ENCODE data around the gene AP1G2. TPM values are rescaled to one million over a fixed set of nuclear protein-coding genes. Genes with fewer than 3 reads are reported as not detected.
A peak's percentile ranks its signal among the peaks of the same experiment; 100 is the strongest.

Gene AP1G2
- total and polyA plus RNA-seq, 2 of the 4 experiments (the other 2 are of a cell fraction) = 2.9 to 19.2 TPM

DNA sequence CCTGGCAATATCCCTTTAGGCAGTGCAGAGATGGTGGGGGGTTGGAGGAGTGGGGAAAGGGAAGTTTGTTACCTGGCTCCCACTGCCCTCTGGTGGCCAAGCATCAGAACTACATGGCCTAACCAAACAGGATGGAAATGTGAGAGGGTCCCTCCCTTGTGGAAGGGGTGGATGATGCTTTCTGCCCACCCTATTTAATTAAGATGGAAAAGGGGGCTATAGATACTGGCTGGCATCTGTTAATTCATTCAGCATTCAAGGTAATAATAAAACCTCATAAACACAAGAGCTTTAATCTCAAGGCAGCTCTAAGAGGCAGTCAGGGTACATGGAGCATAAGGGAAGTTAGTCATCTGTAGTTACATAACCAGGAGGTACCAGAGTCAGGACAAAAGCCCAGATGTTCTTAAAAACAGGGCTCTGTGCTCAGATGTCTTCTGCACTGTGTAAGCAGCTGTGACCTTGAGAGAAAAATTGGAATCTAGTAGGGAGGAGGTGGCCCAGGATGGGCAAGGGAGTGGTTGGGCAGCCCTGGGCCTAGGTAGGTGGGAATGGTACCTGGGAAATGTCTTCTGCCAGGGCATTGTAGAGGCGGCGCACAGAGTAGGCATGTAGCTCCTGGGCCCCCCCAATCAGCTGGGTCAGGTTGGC is 4.6 kb downstream of the AP1G2 start:
- TF ChIP-seq NFE2L2 (IDR thresholded peaks at IDR 0.05; ENCODE audit: low read depth, low read length) = no peak
- TF ChIP-seq MXI1 (IDR thresholded peaks at IDR 0.05; ENCODE audit: borderline replicate concordance, low read depth, low read length) = no peak
- no peak for TF ChIP-seq RFX5 (IDR thresholded peaks at IDR 0.05; ENCODE audit: low read depth, low read length)
- no peak for TF ChIP-seq CHD1 (IDR thresholded peaks at IDR 0.05; ENCODE audit: low read depth, low read length)
- TF ChIP-seq, protein P1, sequence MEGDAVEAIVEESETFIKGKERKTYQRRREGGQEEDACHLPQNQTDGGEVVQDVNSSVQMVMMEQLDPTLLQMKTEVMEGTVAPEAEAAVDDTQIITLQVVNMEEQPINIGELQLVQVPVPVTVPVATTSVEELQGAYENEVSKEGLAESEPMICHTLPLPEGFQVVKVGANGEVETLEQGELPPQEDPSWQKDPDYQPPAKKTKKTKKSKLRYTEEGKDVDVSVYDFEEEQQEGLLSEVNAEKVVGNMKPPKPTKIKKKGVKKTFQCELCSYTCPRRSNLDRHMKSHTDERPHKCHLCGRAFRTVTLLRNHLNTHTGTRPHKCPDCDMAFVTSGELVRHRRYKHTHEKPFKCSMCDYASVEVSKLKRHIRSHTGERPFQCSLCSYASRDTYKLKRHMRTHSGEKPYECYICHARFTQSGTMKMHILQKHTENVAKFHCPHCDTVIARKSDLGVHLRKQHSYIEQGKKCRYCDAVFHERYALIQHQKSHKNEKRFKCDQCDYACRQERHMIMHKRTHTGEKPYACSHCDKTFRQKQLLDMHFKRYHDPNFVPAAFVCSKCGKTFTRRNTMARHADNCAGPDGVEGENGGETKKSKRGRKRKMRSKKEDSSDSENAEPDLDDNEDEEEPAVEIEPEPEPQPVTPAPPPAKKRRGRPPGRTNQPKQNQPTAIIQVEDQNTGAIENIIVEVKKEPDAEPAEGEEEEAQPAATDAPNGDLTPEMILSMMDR (conservative IDR thresholded peaks at IDR 0.05; ENCODE audit: low read depth, low read length) = peak; percentile 85
- no peak for TF ChIP-seq MAFK (IDR thresholded peaks at IDR 0.05; ENCODE audit: low read depth, low read length)
- TF ChIP-seq RAD21 (IDR thresholded peaks at IDR 0.05; ENCODE audit: low read length) = peak; percentile 82
- no peak for TF ChIP-seq RCOR1 (IDR thresholded peaks at IDR 0.05; ENCODE audit: insufficient replicate concordance, low read length)
- TF ChIP-seq, protein P2, sequence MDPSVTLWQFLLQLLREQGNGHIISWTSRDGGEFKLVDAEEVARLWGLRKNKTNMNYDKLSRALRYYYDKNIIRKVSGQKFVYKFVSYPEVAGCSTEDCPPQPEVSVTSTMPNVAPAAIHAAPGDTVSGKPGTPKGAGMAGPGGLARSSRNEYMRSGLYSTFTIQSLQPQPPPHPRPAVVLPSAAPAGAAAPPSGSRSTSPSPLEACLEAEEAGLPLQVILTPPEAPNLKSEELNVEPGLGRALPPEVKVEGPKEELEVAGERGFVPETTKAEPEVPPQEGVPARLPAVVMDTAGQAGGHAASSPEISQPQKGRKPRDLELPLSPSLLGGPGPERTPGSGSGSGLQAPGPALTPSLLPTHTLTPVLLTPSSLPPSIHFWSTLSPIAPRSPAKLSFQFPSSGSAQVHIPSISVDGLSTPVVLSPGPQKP (IDR thresholded peaks at IDR 0.05; ENCODE audit: borderline replicate concordance, low read depth, low read length) = no peak
- peak; percentile 74 for TF ChIP-seq SMC3 (IDR thresholded peaks at IDR 0.05; ENCODE audit: low read depth, low read length)
- TF ChIP-seq CEBPB (IDR thresholded peaks at IDR 0.05; ENCODE audit: low read depth, low read length) = no peak
- TF ChIP-seq MAZ (IDR thresholded peaks at IDR 0.05; ENCODE audit: borderline replicate concordance, low read depth, low read length) = peak; percentile 57; the same call in 1 of the 2 replicates
- in situ Hi-C loops (cut with MboI; ENCODE audit: low sequenced_read_pairs) (no loop called here), intact Hi-C loops (cut with micrococcal nuclease) (loop anchor here (1.0 kb wide), 1 partner anchor 85 kb away; no protein-coding TSS in a partner anchor), dilution Hi-C loops (cut with HindIII; ENCODE audit: low sequenced_read_pairs, unreplicated experiment) (no loop called here)
- ChIA-PET POLR2A (ENCODE audit: unreplicated experiment) (interaction anchor here (1.0 kb wide), 1 partner anchor 85 kb away, joined by 3 read pairs; no protein-coding TSS in a partner anchor), CTCF (interaction anchor here (0.7 to 1.0 kb wide), 2 partner anchors 80 to 84 kb away, joined by 3 read pairs; no protein-coding TSS in a partner anchor)
- WGBS, 2 experiments (ENCODE audit: extremely low coverage in 2 of 2, insufficient read length in 1 of 2) = no CpG with 5 or more reads among the region's 2 CpGs
- no peak overlapping the region for H3K56ac ChIP-seq (ENCODE audit: extremely low read depth, insufficient read depth, low read length)
- H4K8ac ChIP-seq (ENCODE audit: low read depth in 2 of 2, low read length in 2 of 2) = no peak overlapping the region
- no peak overlapping the region for H2AK5ac ChIP-seq (ENCODE audit: low read depth, low read length)
- no peak overlapping the region for H2AFZ ChIP-seq (replicated peaks; ENCODE audit: low read length, poor library complexity)
- peaks cover 0 to 2% of the 10 kb centered on the region in 2 experiments; a peak in 2 of 4 replicates for H3K79me1 ChIP-seq (ENCODE audit: low read depth in 1 of 2, low read length in 2 of 2)
- BruUV-seq (replicated peaks) = no TSS peak
- no peak overlapping the region for H2BK15ac ChIP-seq (ENCODE audit: low read depth, low read length)
- no peak overlapping the region for H3K23ac ChIP-seq (ENCODE audit: low read depth, low read length)
- no peak overlapping the region for H3K4me2 ChIP-seq (ENCODE audit: low read depth, low read length)
- H2BK20ac ChIP-seq (ENCODE audit: low read depth, low read length) = no peak overlapping the region
- H3K4me3 ChIP-seq (ENCODE audit: insufficient read depth, low read depth, low read length) = no peak overlapping the region
- no peak overlapping the region for H3K4ac ChIP-seq (ENCODE audit: low read depth, low read length)
- H3K4me1 ChIP-seq (ENCODE audit: control insufficient read depth, insufficient read depth, low read length) = peaks cover 2% of the 10 kb centered on the region; the same call in 1 of the 2 replicates
- H3K27ac ChIP-seq (ENCODE audit: insufficient read depth, low read length) = no peak overlapping the region
- no peak overlapping the region for H3K9ac ChIP-seq (ENCODE audit: low read depth, low read length)
- no peaks in the 10 kb centered on the region for H3K27me3 ChIP-seq (ENCODE audit: control insufficient read depth, insufficient read depth, low read length)
- H4K91ac ChIP-seq (ENCODE audit: insufficient read depth, low read depth, low read length) = no peak overlapping the region
- ATAC-seq (ENCODE audit: low read depth) (peak; percentile 63), DNase-seq (peak; percentile 40)
- peaks cover 10% of the 10 kb centered on the region; the same call in 1 of the 2 replicates for H3K9me1 ChIP-seq (ENCODE audit: insufficient read depth, low read length)
- no peak overlapping the region for H4K5ac ChIP-seq (ENCODE audit: low read depth, low read length)
- no peaks in the 10 kb centered on the region for H4K20me1 ChIP-seq (ENCODE audit: insufficient read depth, low read length)
- H2BK5ac ChIP-seq (ENCODE audit: low read depth, low read length, poor library complexity, severe bottlenecking) = no peak overlapping the region
- H3K14ac ChIP-seq (replicated peaks; ENCODE audit: low read depth, low read length) = no peak overlapping the region
- no peak overlapping the region for H3K18ac ChIP-seq (ENCODE audit: low read depth, low read length)
- H2BK120ac ChIP-seq (ENCODE audit: low read depth, low read length) = no peak overlapping the region
- H3K36me3 ChIP-seq (ENCODE audit: control insufficient read depth, insufficient read depth, low read length) = peaks cover 7% of the 10 kb centered on the region
- no peak overlapping the region for H2AK9ac ChIP-seq (replicated peaks; ENCODE audit: low read depth, low read length, poor library complexity)
- H3K9me3 ChIP-seq (ENCODE audit: control insufficient read depth, insufficient read depth, low read length) = no peaks in the 10 kb centered on the region

Data from IMR-90 (cell line).